Sigmoid colon (tissue), 4 donors: ENCODE measurements around the gene CCDC138.

ENCODE experiments used
- CTCF ChIP-seq, 4 experiments: fragments of 450-650 bp in 3 of 4; fragments of 200-600 bp in 1 of 4; IDR thresholded peaks; one replicate each; pipeline ENCODE4 v1.5.1; 2016 to 2019; ENCODE audit warnings: antibody characterized with exemption in 4 of 4, mild to moderate bottlenecking in 3 of 4, moderate library complexity in 2 of 4
- POLR2AphosphoS5 ChIP-seq, 4 donors: sonication (generic); formaldehyde crosslinking; IDR thresholded peaks; one replicate each; pipeline ENCODE4 v1.6.1; 2017; ENCODE audit warnings: antibody characterized with exemption in 4 of 4

- TF ChIP-seq CTCF (IDR thresholded peaks at IDR 0.05): no peak
- TF ChIP-seq POLR2AphosphoS5 (IDR thresholded peaks at IDR 0.05): no peak
These were observed 48.5 kb downstream of the CCDC138 start for GRCh38 chr2:108835040-108835439.
